CD4-positive, alpha-beta T cell treated with Interleukin-17A for 1 hour (primary cell): Measurements from ENCODE around the gene SH2D2A.
"Not testable (repeated sequence)": the region's sequence is repeated elsewhere in the genome, so short reads cannot be mapped to it uniquely, and the experiment has no call there.

Source experiments
- DNase-seq: peaks from one replicate; pipeline ENCODE4 v3.0.0-alpha.2; 2020

SH2D2A gene

GRCh38 chr1:156767879-156768604 lies 48.6 kb downstream of the SH2D2A start:
- DNase-seq, result peak; percentile 36

GRCh38 chr1:156767101-156767878 lies 49.4 kb downstream of the SH2D2A start, which contains the start of gene PRCC:
TSS of gene PRCC (plus strand) at chr1:156767535. CDS start at chr1:156767772, 237 bp downstream.
- peak; percentile 100 for DNase-seq

- peak; percentile 16 for DNase-seq
Measured at GRCh38 chr1:156766298-156767100, 50.1 kb downstream of the SH2D2A start.

DNA sequence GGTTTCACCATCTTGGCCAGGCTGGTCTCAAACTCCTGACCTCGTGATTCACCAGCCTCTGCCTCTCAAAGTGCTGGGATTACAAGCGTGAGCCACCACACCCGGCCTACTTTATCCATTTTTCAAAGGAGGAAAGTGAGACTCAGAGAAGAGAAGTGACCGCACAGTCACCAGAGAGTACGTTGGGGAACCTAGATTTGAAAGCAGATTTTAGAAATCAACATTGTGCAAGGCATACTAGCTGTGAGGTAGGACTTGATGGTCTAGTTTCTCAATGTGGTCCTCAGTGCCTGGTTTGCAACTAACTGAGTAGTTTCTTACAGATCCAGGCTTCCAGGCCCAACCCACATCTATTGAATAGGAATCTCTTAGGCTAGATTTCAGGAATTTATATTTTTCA lies 51.0 kb downstream of the SH2D2A start:
- no peak for DNase-seq

DNA sequence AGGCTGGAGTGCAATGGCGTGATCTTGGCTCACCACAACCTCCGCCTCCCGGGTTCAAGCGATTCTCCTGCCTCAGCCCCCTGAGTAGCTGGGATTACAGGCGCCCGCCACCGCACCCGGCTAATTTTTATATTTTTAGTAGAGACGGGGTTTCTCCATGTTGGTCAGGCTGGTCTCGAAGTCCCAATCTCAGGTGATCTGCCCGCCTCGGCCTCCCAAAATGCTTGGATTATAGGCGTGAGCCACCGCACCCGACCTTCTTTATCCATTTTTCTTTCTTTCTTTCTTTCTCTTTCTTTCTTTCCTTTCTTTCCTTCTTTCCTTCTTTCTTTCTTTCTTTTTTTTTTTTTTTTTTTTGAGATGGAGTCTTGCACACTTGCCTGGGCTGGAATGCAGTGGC lies 51.5 kb downstream of the SH2D2A start:
- DNase-seq, result not testable (repeated sequence)

GRCh38 chr1:156760796-156761104 lies 55.9 kb downstream of the SH2D2A start:
- no peak for DNase-seq

GRCh38 chr1:156760092-156760795 lies 56.4 kb downstream of the SH2D2A start:
- DNase-seq, result no peak

GRCh38 chr1:156757572-156758253 lies 58.9 kb downstream of the SH2D2A start:
- not testable (repeated sequence) for DNase-seq

DNA sequence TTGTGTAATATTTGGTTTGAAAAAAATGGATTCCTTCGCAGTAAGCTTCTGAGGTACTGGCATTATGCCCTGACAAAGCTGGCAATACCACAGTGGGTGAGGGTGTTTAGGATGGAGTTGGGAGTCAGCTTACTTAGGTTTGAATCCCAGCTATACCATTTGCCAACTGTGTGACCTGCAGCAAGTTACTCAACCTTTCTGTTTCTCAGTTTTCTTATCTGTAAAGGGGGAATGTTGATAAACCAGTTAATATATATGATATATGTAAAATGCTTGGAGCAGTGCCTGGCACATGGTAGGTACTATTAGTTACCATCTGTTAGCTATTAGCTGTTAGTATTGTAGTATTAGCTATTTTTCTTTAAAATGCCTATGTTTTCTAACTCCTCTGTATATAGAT lies 60.3 kb downstream of the SH2D2A start:
- no peak for DNase-seq
